Ectodermal cell (in vitro differentiated cells): ENCODE measurements around the gene SLC26A8.

Experiments
- H3K27ac ChIP-seq: 2 replicates; pipeline ENCODE4 v1.7.0; 2013; ENCODE audit warnings: mild to moderate bottlenecking, low read depth, low read length; ENCODE audit not compliant: insufficient read depth, poor library complexity, severe bottlenecking
- H3K27me3 ChIP-seq: 2 replicates; pipeline ENCODE4 v1.7.0; 2013; ENCODE audit warnings: mild to moderate bottlenecking, low read length; ENCODE audit not compliant: insufficient read depth, control insufficient read depth, poor library complexity, severe bottlenecking
- H3K36me3 ChIP-seq: one replicate; pipeline ENCODE4 v1.7.0; 2013; ENCODE audit warnings: low read length; ENCODE audit not compliant: control insufficient read depth, insufficient read depth
- H3K4me1 ChIP-seq: one replicate; pipeline ENCODE4 v1.7.0; 2013; ENCODE audit warnings: low read length; ENCODE audit not compliant: control insufficient read depth, insufficient read depth
- H3K4me3 ChIP-seq: 2 replicates; pipeline ENCODE4 v1.7.0; 2013; ENCODE audit warnings: low read depth, low read length, control low read depth; ENCODE audit not compliant: insufficient read depth
- H3K9me3 ChIP-seq: 2 replicates; pipeline ENCODE4 v1.7.0; 2013; ENCODE audit warnings: mild to moderate bottlenecking, low read length, moderate library complexity; ENCODE audit not compliant: control insufficient read depth
- WGBS, 2 experiments: methylation state at CpG; one replicate each; pipeline ENCODE4 v1.1.7; 2013; ENCODE audit warnings: missing lambda C conversion rate in 2 of 2; 5-methylcytosine and 5-hydroxymethylcytosine counted together

Gene SLC26A8

DNA sequence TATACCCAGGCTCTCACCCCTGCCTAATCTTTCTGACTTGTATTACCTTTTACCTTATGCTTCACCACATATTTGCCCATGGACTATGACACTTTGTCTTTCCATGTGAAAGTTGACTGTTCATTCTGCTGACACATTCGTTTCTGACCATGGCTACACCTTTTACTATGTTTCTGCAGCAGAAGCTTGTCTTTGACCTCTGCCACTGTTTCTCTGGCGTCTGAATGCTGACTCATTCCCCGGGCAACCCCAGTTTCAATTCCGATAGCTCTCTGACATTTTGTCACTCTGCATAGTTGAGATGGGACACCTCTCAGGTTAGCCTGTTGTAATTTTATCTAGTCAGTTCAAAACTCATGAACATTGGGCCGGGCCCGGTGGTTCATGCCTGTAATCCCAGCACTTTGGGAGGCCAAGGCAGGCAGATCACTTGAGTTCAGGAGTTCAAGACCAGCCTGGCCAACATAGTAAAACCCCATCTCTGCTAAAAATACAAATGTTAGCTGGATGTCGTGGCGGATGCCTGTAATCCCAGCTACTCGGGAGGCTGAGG is 50.7 kb downstream of the SLC26A8 start:
- H3K27ac ChIP-seq, result no peak overlapping the region
- H3K4me1 ChIP-seq, result peaks cover 7% of the 10 kb centered on the region
- H3K4me3 ChIP-seq, result no peak overlapping the region
- 92 to 93% methylated on average over 9 of the region's 9 CpGs for WGBS, 2 experiments
- H3K9me3 ChIP-seq, result no peaks in the 10 kb centered on the region
- no peaks in the 10 kb centered on the region for H3K36me3 ChIP-seq
- H3K27me3 ChIP-seq, result no peaks in the 10 kb centered on the region

DNA sequence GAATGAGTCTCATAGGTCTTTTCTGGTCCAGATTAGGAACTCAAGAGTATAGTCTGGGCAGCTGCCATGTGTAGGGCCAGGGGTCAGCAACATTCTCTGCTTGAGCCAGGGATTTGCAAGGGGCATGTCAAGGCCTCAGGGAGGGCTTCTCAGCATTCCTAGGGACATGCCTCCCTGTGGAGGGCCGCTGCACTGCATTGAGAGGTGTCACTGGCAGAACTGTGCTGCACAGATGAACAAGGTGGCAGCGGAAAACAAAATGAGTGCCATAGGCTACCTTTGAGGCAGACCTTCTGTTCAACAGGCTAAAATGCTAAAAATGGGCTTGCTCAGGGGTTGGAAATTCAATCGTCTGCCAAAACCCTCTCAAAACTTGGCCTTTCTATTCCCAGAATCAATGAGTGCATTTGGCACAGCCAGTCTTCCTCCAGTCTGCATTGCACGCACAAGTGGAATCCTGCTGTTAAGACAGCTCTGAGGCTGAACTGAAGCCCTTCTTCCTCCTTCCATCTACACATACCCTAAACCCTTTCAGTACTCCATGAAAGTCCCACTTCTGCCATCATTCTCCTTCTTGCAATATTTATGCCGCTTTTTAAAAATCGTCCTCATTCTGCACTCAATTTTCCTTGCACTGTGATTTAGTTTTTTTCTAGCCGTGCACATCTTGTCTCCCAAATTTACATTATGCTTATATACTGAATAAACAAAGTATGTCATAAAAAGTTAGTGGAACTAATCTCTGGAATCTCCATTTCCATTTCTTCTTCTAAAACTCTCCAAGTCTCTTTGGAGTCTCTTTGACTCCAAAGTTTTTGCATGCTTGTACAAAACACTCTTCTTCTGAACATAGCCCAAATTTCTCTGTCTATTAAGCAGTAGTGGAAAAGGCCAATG is 51.7 kb downstream of the SLC26A8 start:
- H3K4me1 ChIP-seq, result peaks cover 7% of the 10 kb centered on the region
- WGBS, 2 experiments, result 81 to 89% methylated on average over 7 of the region's 7 CpGs
- no peak overlapping the region for H3K4me3 ChIP-seq
- H3K27me3 ChIP-seq, result no peaks in the 10 kb centered on the region
- H3K36me3 ChIP-seq, result no peaks in the 10 kb centered on the region
- no peak overlapping the region for H3K27ac ChIP-seq
- no peaks in the 10 kb centered on the region for H3K9me3 ChIP-seq

DNA sequence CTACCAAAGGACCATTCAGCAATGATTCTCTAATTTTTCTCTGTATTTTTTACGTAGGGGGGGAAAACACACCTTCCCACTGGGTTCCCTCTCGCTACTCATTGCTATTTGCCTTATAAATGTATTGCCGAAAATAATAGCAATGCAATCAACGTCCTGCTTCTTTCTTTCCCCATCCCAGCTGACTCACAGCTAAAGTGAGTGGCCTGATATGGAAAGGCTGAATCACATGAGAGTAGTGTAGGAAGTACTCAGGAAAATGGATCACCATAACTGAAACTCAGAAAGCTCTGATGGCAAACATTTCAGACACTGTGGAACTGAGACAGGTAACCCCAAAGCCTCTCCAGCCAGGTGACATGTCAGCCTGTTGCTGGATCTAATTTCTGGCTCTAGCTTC is 54.3 kb downstream of the SLC26A8 start:
- WGBS, 2 experiments, result 86 to 92% methylated on average over 4 of the region's 4 CpGs
- Histone ChIP-seq H3K4me3 (no peak overlapping the region), H3K4me1 (peaks cover 7% of the 10 kb centered on the region), H3K27ac (no peak overlapping the region), H3K36me3 (no peaks in the 10 kb centered on the region), H3K9me3 (no peaks in the 10 kb centered on the region), H3K27me3 (no peaks in the 10 kb centered on the region)

DNA sequence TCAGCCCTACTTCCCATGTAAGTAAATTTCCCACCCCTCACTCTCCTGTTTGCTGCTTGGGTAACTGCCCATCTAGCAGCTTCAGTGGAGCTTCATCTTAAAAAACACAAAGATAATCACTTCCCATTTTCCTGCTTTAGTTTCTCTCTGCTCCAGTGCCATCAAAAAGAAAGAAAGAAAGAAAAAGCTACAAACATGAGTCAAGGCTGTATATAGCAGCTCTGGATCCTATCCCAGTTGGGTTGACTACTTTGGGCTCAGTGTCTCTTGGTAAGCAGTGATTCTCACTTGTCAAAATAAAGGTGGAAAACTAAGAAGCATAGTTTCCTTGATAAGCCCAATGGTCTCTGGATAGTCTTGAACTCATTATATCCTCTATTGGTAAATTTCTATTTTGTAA is 54.8 kb downstream of the SLC26A8 start:
- Histone ChIP-seq H3K4me3 (no peak overlapping the region), H3K9me3 (no peaks in the 10 kb centered on the region), H3K27me3 (no peaks in the 10 kb centered on the region), H3K4me1 (peaks cover 7% of the 10 kb centered on the region), H3K36me3 (no peaks in the 10 kb centered on the region), H3K27ac (no peak overlapping the region)

DNA sequence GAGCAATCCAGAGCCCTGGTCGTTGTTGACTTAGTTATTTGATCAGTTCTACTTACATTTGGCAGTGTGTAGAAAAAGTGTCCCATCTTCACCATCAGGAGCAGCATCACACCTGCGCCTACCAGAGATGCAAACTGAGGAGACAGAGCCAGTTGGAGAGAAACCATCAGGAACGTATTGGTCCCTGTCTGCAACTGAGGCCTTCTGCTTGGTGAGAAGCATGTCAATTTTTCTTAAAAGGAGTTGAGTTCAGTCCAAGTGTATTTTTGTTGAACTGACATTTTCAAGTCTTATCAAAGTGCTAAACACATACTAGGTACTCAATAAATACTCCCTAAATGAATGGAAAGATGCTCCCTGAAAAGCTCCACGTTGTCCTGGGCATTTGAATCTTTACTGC is 55.6 kb downstream of the SLC26A8 start:
- Histone ChIP-seq H3K4me3 (no peak overlapping the region), H3K9me3 (no peaks in the 10 kb centered on the region), H3K36me3 (no peaks in the 10 kb centered on the region), H3K27ac (no peak overlapping the region), H3K27me3 (no peaks in the 10 kb centered on the region), H3K4me1 (peaks cover 7% of the 10 kb centered on the region)
- WGBS, 2 experiments, result 94 to 97% methylated on average over 4 of the region's 4 CpGs

DNA sequence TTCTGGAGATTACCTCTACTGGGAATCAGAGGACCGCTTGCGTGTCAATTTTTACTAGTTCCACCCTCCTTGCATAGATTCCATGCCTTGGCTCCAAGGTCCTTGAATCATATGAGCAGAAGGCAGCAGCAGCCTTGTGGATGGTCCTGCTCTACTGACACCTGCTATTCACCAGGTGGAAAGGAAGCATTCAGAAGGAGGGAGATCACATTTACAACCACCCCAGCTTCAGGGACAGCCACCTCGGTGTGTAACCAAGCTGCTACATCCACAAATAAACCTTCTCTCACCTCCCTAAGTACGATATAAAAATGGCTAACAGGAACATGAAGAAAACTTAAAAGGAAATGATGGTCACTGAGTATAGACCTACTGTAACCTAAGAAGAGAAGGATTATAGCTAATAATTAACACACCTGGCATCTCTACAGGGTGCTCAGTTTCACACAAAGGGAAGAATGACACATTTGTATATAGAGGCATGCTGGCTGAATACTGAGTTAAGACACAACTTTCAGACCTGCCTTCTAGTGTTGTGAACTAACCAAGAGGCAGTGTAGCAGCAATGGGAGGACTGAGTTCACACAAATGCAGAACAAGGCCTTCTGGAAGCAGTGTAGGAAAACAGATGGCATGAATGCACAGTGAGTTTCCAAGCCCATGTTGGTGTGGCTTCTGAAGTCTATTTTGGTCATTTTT is 57.2 kb downstream of the SLC26A8 start:
- Histone ChIP-seq H3K27me3 (no peaks in the 10 kb centered on the region), H3K27ac (no peak overlapping the region), H3K4me1 (peaks cover under 1% of the 10 kb centered on the region), H3K4me3 (no peak overlapping the region), H3K9me3 (no peaks in the 10 kb centered on the region), H3K36me3 (no peaks in the 10 kb centered on the region)
- 90 to 91% methylated on average over 3 to 4 of the region's 4 CpGs for WGBS, 2 experiments

DNA sequence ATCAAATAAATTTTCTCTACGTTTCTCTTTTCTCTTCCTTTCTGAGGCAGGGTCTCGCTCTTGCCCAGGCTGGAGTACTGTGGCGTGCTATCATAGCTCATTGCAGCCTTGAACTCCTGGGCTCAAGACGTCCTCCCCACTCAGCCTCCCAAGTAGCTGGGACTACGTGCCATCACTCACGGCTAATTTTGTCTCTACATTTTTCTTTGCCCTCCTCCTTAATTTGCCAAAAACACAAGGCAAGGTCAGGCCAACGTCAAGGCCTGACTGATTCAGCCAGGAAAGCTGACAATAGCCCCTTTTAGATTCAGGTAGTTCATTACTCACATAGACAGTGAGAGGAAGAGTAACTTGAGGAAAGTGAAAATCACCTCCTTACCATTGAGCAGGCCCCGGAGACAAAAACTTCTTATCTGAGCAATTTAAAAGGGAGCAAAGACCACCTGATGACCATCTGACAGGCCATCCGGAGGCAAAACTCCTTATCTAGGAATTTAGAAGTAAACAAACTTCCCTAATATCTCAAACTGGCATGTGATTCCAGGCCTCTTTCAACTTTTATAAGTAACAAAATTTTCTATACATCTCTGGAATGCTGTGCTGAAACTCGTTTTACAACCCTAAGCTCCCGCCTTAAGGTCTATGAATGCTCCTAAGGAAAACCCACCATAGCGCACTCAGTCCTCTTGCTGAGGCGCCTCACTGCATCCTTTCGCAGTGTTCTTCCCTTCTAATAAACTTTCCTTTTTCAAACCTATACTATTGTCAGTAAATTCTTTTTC is 61.5 kb downstream of the SLC26A8 start:
- Histone ChIP-seq H3K36me3 (no peaks in the 10 kb centered on the region), H3K4me3 (no peak overlapping the region), H3K9me3 (no peaks in the 10 kb centered on the region), H3K4me1 (no peaks in the 10 kb centered on the region), H3K27ac (no peak overlapping the region), H3K27me3 (no peaks in the 10 kb centered on the region)
- WGBS, 2 experiments, result 91% methylated on average over 14 of the region's 14 CpGs

DNA sequence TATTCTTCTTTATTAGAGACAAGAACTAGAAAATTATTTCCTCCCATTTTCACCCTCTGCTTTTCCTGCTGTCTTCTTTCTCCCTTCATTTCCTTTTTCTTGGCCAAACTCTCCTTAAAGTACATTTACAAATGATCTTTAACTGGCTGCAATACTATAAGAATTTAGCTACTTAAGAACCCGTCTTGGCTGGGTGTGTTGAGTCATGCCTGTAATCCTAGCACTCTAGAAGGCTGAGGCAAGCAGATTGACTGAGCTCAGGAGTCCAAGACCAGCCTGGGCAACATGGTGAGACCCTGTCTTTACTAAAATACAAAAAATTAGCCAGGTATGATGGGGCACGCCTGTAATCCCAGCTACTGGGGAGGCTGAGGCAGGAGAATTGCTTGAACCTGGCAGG is 64.3 kb downstream of the SLC26A8 start:
- Histone ChIP-seq H3K9me3 (no peaks in the 10 kb centered on the region), H3K27ac (no peak overlapping the region), H3K4me3 (no peak overlapping the region), H3K27me3 (no peaks in the 10 kb centered on the region), H3K36me3 (no peaks in the 10 kb centered on the region), H3K4me1 (no peaks in the 10 kb centered on the region)
- 83 to 90% methylated on average over 2 of the region's 2 CpGs for WGBS, 2 experiments

DNA sequence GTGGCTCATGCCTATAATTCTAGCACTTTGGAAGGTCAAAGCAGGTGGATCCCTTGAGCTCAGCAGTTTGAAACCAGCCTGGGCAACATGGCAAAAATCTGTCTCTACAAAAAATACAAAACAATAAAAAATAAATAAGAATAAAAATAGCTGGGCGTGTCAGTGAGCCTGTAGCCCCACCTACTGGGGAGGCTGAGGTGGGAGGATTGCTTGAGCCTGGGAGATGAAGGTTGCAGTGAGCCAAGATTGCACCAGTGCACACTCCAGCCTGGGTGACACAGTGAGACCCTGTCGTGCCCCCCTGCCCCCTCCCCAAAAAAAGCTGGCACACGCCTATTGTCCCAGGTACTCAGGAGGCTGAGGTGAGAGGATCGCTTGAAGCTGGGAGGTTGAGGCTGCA is 68.5 kb downstream of the SLC26A8 start:
- no peaks in the 10 kb centered on the region for H3K27me3 ChIP-seq
- WGBS, 2 experiments, result 86 to 88% methylated on average over 4 of the region's 4 CpGs
- H3K9me3 ChIP-seq, result no peaks in the 10 kb centered on the region
- H3K27ac ChIP-seq, result no peak overlapping the region
- no peaks in the 10 kb centered on the region for H3K4me1 ChIP-seq
- H3K4me3 ChIP-seq, result no peak overlapping the region
- H3K36me3 ChIP-seq, result no peaks in the 10 kb centered on the region

DNA sequence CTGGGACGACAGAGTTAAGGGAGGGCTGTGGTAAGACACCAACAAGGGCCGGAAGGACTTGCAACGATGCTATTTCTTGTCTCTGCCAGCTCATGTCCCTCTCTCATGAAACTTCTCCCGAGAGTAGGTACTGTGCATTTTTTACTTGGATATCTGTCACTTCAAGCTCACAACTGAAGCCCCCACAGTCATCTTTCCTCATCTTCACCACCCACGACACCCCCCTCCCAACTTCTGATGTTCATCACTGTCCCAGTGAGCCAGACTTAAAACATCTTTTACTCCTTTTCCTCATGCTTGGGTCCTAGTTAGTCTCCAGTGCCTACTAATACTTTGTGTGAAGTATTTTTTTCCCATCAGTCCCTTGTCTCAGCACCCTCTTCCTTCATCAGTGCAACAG is 68.9 kb downstream of the SLC26A8 start:
- no peaks in the 10 kb centered on the region for H3K4me1 ChIP-seq
- no peaks in the 10 kb centered on the region for H3K9me3 ChIP-seq
- no peak overlapping the region for H3K4me3 ChIP-seq
- no peaks in the 10 kb centered on the region for H3K36me3 ChIP-seq
- no peak overlapping the region for H3K27ac ChIP-seq
- WGBS, 2 experiments, result 85 to 90% methylated on average over 5 of the region's 5 CpGs
- no peaks in the 10 kb centered on the region for H3K27me3 ChIP-seq
